Fibroblast of mammary gland (primary cell): ENCODE measurements around the gene RBP3.

Experiments used
- DNase-seq: peaks from one replicate; pipeline ENCODE4 v3.0.0-alpha.2; 2010; ENCODE audit warnings: low read depth
- H3K4me3 ChIP-seq: 2 replicates; pipeline ENCODE4 v1.5.1; 2011; ENCODE audit warnings: low read depth, mild to moderate bottlenecking, low read length, moderate library complexity; ENCODE audit not compliant: control insufficient read depth
- CTCF ChIP-seq: conservative IDR thresholded peaks from 2 replicates; pipeline ENCODE4 v1.5.1; 2011; ENCODE audit warnings: low read depth, low read length, inconsistent platforms; ENCODE audit not compliant: control insufficient read depth, insufficient read depth

The RBP3 gene

GRCh38 chr10:47401874-47402640, 53.9 kb downstream of the RBP3 start:
- no peak for TF ChIP-seq CTCF
- no peak overlapping the region for H3K4me3 ChIP-seq
- no peak for DNase-seq

GRCh38 chr10:47402641-47403301, 54.6 kb downstream of the RBP3 start:
- no peak overlapping the region for H3K4me3 ChIP-seq
- DNase-seq: peak; percentile 87
- no peak for TF ChIP-seq CTCF

DNA sequence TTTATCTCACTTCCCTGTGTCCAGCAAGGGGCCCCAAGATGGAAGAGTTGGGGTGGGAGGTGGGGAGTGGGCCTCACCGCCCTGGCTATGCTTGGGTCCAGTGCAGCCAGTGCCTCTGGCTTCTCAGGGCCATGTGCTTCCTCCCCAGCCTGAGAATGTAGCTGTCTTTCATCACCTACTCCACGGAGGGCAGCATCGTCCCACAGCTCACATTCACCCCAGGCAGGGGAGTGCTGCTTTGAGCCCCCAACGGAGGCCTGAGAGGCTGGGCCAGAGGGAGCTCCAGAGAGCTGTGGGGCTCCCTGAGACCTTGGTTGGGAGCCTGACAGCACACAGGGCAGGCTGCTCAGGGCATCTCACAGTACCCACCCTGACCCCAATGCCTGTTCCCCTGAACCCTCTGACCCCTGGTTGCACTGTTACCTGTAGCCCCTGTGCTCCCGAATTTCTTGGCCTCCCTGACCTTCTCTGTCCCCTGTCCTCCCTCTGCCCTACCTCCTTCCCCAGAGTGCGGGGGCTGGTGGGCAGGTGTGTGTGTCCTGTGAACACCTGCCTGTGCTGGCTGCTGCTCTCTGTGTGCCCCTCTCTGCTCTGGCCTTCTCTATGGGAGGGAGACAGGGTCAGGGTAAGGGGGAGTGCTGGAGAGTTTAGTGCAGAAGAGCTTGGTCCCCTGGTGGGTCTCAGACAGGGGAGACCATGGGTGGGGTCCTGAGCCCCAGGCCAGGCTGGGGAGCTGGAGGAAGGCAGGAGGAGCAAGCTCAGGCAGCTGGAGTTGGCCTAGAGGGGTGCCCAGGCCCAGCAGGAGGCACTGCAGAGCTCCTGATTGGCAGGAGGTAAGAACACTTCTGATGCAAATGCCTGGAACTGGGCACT, 55.5 kb downstream of the RBP3 start:
- DNase-seq: peak; percentile 18
- H3K4me3 ChIP-seq: no peak overlapping the region
- TF ChIP-seq CTCF: no peak

- DNase-seq: no peak
- TF ChIP-seq CTCF: no peak
Measured at GRCh38 chr10:47404446-47404845, 56.3 kb downstream of the RBP3 start.

DNA sequence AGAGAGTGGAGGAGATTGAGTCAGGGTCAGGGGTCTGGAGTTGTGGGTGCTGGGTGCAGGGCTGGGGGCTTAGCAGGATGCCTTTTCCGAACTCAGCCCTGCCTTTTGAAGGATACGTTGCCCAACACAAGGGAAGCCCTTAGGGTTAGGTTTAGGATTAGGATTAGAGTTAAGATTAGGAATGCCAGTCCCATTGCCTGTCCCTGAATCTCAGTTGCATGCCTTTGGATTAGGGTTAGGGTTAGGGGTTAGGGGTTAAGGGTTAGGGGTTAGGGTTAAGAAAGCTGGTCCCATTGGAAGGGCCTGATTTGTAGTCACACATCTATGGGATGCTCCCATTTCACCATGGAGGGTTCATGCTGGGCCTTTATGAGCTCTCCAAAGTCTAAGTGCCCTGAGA, 56.8 kb downstream of the RBP3 start:
- no peak overlapping the region for H3K4me3 ChIP-seq
- TF ChIP-seq CTCF: no peak
- no peak for DNase-seq

More at GRCh38 chr10:47404446-47404845, 56.3 kb downstream of the RBP3 start:
- H3K4me3 ChIP-seq: no peak overlapping the region

- no peak overlapping the region for H3K4me3 ChIP-seq
- no peak for DNase-seq
- no peak for TF ChIP-seq CTCF
Measured at GRCh38 chr10:47405857-47406547, 57.8 kb downstream of the RBP3 start.
